HG03571 (cell line): ENCODE data around the gene PRRT2.
"Not testable (repeated sequence)": the region's sequence is repeated elsewhere in the genome, so short reads cannot be mapped to it uniquely, and the experiment has no call there.

Source experiments
- ATAC-seq: cut with Tn5 transposase; IDR thresholded peaks from one replicate; pipeline ENCODE4 v1.9.1; 2021; ENCODE audit not compliant: unreplicated experiment

PRRT2 gene

DNA sequence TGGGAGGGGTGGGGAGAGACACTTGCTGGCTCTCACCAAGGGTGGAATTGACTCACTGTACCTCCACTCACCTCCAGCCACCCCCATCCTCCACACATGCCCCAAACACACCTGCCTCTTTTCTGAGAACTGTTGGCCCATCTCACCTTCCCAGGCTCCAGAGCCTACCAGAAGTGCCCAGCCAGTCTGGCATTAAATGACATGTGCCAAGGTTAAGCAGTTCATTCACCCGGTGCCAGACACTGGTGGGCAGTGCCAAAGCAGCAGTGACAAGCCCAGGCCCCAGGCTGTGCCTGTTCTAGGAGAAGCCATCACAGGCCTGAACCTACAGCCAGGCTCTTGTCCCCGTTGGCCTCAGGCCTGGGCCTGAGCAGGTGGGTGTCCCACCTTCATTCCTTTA lies 19.5 kb downstream of the PRRT2 start:
- ATAC-seq = no peak

DNA sequence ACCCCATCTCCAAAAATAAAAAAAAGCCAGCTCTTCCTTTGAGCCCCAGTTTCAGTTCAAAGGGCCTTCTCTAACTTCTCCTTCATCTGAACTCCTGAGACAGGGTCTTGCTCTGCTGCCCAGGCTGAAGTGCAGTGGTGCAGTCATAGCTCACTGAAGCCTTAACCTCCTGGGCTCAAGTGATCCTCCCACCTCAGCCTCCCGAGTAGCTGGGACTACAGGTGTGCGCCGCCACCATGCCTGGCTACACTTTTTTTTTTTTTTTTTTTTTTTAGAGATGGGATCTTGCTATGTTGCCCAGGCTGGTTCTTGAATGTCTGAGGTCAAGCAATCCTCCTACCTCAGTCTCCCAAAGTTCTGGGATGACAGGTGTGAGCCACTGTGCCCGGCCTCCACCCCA lies 21.2 kb downstream of the PRRT2 start:
- ATAC-seq = not testable (repeated sequence)

DNA sequence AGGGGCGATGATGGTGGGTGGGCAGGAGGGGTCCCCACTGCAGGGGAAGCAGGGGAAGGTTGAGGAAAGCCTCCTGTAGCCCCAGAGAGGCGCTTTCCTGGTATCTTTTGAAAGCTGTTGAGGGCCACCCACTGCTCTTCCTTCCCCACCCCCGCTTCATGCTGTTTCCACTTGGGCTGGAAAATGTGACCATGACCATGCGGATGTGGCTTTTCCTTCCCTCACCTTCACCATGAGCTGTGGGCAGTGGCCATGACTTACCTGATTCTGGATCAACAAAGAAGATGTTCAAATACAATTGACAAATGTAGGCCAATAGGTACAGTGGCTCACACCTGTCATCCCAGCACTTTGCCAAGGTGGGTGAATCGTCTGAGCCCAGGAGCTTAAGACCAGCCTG lies 22.1 kb downstream of the PRRT2 start:
- ATAC-seq = no peak

DNA sequence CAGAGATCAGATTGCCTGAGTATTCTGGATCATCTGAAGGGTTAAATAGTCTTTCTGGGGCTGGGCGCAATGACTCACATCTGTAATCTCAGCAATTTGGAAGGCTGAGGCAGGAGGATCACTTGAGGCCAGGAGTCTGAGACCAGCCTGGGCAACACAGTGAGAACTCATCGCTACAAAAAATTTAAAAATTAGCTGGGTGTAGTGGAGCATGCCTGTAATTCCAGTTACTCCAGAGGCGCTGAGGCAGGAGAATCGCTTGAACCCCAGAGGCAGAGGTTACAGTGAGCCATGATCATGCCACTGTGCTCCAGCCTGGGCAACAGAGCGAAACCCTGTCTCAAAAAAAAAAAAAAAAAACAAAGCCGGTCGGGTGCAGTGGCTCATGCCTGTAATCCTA lies 23.9 kb downstream of the PRRT2 start:
- ATAC-seq = no peak

DNA sequence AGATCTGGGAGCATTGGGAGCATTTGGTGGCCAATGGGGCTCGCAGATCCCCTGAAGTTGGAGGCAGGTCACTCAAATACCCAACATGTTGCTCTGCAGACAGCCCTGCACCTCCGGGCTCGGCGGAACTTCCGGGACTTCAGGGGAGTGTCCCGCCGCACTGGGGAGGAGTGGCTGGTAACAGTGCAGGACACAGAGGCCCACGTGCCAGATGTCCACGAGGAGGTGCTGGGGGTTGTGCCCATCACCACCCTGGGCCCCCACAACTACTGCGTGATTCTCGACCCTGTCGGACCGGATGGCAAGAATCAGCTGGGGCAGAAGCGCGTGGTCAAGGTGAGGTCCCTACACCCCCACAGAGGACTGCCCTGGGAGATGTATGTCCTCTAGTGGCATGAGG lies 24.6 kb downstream of the PRRT2 start:
- ATAC-seq = no peak

DNA sequence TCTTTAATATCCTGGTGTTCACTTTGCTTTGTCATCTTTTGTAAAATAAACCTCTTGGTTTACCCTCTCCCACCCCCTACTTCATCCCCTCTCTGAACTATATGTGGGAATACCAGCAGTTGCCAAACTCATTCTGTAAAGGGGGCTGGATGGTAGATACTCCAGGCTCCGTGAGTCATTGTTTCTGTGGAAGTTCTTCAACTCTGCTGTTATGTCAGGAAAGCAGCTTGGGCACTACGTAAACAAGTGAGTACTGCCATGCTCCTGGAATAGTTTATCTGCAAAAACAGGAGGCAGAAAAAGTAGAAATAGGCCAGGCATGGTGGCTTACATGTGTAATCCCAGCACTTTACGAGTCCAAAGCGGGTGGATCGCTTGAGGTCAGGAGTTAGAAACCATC lies 25.8 kb downstream of the PRRT2 start:
- no peak for ATAC-seq

DNA sequence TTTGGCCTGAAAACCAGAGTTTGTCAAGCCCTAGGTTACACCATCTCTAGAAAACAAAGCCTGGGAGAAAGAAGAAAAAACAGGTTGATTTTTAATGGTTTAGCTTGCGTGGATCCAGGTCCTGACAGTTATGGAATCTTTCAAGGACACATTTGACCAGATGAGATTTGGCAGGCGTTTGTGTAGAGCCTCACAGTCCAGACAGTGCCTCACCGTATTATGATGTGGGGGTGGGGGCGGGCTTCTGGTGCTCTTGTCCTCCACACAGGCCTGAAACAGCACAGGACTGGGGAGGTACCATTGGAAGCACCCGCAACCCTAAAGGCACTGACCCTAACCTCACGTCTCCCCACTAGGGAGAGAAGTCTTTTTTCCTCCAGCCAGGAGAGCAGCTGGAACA lies 27.8 kb downstream of the PRRT2 start:
- ATAC-seq = no peak

DNA sequence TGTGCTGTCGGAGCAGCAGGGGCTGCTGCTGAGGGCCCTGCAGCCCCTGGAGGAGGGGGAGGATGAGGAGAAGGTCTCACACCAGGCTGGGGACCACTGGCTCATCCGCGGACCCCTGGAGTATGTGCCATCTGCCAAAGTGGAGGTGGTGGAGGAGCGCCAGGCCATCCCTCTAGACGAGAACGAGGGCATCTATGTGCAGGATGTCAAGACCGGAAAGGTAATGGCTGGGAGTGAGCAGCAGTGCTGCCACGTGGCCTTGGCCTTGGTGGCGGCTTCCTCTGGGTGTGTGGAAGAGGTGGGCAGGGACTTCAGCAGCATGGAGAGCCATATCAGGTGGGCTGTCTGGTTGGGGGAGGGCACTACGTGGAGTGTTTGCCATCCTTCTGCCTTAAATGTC lies 28.2 kb downstream of the PRRT2 start:
- ATAC-seq = no peak

DNA sequence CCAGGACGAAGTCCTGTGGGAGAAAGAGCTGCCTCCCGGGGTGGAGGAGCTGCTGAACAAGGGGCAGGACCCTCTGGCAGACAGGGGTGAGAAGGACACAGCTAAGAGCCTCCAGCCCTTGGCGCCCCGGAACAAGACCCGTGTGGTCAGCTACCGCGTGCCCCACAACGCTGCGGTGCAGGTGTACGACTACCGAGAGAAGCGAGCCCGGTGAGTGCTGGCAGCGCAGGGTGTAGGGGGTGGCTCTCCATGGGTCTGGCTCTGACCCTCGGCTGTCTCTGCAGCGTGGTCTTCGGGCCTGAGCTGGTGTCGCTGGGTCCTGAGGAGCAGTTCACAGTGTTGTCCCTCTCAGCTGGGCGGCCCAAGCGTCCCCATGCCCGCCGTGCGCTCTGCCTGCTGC lies 29.6 kb downstream of the PRRT2 start:
- no peak for ATAC-seq

DNA sequence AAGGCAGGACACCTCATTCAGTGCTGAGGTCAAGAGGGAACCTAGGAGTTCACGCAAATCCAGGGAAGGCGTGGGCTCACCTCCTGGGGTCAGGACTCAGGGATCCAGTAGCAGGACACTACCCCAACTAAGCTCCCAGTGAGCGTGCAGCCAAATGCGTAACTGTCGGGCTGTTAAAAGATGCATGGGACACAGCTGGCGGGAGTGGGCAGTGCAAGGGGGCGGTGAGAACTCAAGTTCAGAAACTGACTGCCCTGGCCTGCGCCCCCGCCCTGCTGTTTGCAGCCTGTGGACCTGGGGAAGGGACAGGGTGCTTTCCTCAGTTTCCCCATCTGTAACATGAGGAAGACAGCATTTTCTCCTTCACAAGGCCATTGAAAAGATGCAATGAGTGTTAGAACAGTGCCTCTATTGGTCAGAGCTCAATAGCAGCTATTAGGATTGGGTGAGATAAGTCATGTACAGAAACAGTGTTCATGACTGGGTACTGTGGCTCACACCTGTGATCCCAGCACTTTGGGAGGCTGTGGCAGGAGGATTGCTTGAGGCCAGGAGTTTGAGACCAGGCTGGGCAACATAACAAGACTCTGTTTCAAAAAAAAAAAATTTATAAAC lies 30.8 kb downstream of the PRRT2 start:
- ATAC-seq = no peak

DNA sequence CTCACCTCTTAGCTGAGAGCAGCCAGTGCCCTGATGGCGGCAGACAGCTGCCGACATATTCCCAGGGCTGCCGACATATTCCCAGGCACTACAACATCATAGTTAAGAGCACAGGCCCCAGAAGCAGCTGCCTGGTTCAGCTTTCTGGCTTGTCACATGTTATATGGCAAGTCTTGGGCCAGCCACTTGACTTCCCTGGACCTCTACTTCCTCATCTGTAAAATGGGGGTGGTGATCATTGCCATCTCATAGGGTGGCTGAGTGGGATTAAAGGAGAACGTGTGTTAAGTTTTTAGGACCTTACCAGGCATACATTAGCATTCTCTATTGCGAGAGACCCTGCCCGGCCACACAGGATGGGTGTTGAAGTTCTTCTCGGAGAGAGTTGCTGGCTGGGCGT lies 31.9 kb downstream of the PRRT2 start:
- no peak for ATAC-seq

DNA sequence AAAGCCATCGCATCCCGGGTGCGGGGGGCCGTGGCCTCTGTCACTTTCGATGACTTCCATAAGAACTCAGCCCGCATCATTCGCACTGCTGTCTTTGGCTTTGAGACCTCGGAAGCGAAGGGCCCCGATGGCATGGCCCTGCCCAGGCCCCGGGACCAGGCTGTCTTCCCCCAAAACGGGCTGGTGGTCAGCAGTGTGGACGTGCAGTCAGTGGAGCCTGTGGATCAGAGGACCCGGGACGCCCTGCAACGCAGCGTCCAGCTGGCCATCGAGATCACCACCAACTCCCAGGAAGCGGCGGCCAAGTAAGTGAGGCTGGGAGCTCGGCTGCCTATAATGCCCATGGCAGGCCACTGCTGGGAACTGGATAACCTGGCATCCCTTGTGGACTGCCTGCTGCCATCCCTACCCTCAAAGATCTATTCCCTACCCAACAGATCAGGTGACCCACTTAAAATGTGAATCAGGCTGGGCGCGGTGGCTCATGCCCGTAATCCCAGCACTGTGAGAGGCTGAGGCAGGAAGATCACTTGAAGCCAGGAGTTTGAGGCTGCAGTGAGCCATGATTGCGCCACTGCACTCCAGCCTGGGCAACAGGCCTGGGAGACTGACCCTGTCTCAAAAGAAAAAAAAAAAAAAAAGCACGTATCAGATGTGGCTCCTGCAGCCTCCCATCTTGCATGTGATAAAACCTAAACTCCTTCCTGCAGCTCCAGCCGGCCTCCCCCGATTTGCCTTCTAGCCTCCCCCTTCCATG lies 32.8 kb downstream of the PRRT2 start:
- ATAC-seq = no peak

DNA sequence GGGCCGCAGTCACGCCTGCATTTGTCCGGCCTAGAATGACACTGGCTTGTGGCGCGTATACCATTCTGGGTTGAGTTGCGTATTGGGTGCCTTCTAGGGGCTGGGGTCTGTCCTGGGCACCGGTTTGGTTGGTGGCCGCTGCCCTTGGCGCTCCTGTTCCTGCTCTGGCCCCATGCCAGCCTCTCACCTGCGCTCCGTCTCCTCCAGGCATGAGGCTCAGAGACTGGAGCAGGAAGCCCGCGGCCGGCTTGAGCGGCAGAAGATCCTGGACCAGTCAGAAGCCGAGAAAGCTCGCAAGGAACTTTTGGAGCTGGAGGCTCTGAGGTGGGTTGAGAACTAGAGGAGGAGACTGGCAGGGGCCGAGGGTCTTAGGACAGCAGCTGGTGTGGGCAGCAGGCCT lies 33.7 kb downstream of the PRRT2 start:
- ATAC-seq = no peak

DNA sequence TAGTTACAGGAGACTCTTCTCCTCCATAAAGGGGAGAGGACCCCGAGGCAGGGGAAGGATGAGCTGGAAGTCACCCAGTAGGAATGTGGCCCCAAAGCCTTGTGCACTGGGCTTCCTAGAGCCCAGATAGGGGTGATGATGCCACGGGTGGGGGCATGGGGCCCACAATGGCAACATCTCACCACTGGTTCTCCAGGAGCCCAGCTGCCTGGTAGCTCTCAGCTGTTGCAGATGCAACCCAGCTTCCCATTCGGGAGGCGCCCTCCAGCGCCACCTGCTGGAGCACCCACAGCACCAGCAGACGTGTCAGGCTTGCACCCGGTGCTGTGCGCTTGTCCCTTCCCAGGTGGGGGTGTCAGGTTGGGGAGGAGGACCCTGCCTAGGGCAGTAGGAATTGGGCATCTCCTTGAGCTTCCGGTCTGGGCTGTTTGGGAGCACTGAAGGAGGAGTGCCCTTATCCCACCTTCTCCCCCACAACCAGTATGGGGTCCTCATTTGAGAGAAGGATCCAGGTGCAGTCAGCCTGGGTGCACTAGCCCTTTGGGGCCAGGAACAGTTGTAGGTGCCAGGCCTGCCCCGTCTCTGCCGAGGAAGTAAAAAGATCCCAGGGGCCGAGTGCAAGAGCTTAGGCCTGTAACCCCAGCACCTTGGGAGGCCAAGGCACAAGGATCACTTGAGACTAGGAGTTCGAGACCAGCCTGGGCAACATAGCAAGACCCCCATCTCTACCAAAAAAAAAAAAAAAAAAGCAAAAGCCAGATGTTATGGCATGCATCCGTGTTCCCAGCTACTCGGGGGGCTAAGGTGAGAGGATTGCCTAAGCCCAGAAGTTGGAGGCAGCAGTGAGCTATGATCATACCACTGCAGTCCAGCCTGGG lies 36.7 kb downstream of the PRRT2 start:
- no peak for ATAC-seq

DNA sequence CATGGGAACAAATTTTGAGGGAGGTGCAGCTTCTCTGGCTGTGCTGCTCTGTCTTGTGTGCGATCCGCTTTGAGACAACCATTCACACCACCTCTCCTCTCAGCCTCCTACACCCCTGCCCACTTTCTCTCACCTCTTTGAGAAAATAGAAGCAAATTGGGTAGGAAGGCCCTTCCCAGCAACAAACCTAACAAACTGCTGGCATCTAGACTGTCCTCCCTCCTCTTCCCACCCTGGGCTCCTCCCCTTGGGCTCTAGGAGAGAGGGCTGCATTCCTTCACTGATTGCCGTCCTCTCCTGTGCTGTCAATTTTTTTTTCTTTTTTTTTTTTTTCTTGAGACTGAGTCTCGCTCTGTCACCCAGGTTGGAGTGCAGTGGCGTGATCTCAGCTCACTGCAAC lies 37.5 kb downstream of the PRRT2 start:
- no peak for ATAC-seq

DNA sequence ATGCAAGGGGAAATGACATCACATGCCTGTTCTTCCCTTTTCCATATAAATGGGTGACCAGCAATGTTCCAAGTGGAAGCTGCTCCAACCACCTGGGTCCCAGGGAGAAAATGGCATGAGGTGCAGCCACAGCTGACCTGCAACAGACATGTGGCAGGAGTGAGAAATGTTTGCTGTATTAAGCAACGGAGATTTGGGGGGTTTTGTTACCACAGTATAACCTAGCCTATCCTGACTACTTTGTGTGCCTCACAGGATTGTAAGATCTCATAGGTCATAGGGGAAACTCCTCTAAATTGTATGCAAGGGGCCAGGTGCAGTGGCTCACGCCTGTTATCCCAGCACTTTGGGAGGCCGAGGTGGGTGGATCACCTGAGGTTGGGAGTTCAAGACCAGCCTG lies 39.0 kb downstream of the PRRT2 start:
- no peak for ATAC-seq

DNA sequence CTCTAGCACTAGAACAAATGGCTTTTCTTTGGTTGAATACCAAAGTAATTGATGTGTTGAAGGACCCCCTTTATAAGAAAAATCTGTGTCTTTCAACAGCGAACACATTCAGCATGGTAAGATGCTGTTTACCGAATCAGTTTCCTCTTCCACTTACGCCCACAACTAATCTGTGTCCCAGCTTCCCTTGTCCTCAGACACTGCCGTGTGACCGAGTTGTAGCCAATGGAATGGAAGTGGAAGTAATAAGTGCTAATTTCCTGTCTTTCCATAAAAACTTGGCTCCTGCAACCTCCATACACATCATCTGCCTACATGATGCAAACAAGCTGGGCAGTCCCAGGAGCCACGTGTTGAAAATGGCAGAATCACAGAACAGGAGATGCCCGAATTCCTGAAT lies 40.7 kb downstream of the PRRT2 start:
- no peak for ATAC-seq

DNA sequence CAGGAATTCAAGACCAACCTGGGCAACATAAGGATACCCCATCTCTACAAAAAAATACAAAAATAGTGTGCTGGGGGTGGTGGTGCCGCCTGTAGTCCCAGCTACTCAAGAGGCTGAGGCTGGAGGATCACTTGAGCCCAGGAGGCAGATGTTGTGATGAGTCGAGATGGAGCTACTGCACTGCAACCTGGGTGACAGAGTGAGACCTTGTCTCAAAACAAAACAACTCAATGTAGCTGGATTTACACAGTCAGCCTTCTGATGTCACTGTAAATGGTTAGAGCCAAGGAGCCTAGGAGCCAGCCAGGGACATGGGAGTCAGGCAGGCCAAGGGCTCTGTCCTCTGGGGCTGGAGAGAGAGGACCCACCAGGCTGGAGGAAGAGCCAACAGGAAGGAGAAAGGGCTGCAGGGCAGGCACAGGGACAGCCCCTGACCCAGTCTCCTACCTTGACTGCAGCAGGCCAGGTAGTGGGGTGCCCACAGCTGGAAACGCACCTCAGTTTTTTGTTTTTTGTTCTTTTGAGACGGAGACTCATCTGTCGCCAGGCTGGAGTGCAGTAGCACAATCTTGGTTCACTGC lies 42.6 kb downstream of the PRRT2 start:
- ATAC-seq = no peak

DNA sequence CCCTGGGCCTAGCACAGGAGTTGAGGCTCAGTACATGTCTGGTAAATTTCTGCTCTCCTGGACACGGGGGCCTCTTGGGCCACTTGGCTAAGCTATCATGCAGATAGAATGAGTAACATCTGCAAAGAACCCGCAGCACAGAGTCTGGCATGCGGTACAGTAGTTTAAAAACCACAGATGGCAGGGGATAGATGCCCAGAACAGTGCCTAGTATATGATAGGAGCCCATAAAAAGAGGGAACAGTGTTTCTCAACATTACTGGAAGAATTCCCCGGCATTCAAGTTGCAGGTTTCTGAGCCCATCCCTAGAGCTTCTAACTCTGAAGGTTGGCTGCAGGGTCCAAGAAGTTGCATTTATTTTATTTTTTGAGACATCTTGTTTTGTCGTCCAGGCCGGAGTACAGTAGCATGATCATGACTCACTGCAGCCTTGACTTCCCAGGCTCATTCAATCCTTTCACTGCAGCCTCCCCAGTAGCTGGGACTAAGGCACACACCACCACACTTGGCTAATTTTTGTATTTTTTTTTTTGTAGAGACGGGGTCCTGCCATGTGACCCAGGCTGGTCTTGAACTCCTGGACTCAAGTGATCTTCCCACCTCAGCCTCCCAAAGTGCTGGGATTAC lies 45.3 kb downstream of the PRRT2 start:
- ATAC-seq = no peak

DNA sequence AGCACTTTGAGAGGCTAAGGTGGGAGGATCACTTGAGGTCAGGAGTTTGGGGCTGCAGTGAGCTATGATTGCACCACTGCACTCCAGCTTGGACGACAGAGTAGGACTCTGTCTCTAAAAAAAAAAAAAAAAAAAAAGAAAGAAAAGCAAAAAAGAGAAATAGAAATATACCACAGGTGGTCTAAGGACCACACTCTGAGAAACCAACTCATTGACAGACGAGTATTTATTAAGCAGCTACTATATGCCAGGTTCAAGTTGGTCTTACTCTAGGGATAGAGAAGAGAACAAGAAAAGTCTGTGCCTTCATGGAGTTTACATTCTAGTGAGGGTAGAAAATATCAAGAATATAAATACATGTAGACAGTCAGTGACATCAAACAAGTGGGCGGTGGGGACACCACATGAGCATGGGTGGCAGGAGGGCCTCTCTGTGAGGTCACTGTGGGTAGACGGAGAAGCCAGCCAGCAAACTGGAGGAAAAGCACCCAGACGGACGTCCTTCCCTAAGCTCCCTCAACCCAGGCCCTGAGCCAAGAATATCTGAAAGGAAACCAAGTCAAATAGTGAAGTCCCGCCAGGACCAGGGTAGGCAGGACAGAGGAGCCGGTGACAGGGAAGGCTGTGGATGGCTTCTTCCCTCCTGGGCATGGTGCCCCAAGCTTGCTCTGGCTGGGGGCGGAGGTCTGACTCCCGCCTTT lies 46.3 kb downstream of the PRRT2 start:
- no peak for ATAC-seq

DNA sequence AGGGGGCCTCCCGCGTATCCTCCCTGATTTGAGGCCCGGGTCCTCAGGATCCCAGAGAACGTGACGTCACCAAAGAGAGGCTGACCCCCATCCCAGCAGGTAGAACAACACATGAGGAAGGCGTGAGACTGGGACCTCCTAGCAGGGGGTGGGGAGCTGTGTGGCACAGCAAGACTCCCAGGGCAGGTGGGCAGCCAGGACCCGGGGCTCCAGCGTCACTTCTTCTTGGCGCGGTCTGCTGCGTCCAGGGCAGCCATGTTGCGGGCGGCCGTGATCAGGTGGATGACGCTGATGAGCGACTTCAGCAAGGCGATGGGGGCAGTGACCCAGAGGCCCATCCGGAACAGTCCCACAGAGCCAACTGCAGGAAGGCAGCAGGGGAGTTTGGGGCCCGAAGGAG lies 47.0 kb downstream of the PRRT2 start:
- ATAC-seq = no peak
